GM19463 (cell line): Measurements from ENCODE around the gene COQ2.
A peak's percentile ranks its signal among the peaks of the same experiment; 100 is the strongest.
"Not testable (repeated sequence)": the region's sequence is repeated elsewhere in the genome, so short reads cannot be mapped to it uniquely, and the experiment has no call there.

Source experiments
- ATAC-seq: cut with Tn5 transposase; IDR thresholded peaks from one replicate; pipeline ENCODE4 v1.9.1; 2021; ENCODE audit warnings: mild to moderate bottlenecking, moderate library complexity; ENCODE audit not compliant: unreplicated experiment

COQ2 gene

DNA sequence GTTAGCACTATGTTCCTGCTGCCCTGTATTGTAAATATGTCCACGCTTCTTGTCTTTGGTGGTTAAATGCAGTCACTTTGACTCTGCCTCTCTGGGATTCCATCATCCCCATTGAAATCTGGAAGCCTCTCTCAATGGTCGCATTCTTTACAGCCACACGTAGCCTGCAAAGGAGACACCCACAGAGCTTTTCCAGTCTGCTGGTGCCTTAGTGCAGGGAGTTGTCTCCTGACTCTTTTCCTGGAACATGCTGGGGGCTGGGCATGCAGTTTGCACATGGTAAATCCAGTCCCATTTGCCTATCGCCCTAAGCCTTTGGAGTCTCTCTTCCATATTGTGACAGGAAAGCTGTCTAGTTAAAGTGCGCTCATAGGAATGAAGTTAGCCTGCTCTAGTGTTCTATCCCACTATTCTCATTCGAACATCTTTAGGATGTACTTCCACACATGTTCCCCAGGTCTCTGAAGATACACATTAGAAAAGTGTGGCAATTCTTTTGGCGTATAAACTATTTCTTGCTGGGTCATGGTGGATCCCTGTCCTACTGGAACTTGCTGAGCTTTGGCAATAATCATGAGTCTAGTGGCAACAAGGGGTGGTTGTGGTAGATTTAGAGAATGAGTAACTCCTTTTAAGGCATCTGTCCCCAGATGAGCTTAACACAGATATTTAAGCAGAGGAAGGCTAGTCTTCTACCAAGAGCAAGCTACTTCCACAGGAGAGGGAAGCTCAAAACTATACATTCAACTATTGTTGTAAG lies 33.7 kb downstream of the COQ2 start:
- no peak for ATAC-seq

- no peak for ATAC-seq
Observed at GRCh38 chr4:83248486-83248885, 36.1 kb downstream of the COQ2 start.

- no peak for ATAC-seq
Observed at GRCh38 chr4:83247415-83248357, 36.9 kb downstream of the COQ2 start.

DNA sequence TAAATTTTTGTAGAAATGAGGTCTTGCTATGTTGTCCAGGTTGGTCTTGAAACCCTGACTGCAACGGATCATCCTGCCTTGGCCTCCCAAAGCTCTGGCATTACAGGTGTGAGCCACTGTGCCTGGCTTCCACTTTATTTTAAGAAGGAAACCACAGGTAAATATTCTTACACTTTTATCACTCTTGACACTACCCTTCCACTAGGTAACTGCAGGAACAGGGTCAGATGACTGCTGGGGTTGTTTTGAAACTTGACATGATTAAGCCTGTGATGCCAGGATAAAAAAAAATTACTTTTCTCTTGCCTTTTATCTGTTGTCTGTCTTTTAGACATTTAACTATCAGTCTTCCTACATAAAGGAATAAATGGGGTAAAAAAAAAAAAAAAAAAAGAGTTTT lies 43.5 kb downstream of the COQ2 start:
- no peak for ATAC-seq

- peak; percentile 92 for ATAC-seq
Observed at GRCh38 chr4:83240379-83240875, 44.2 kb downstream of the COQ2 start.

DNA sequence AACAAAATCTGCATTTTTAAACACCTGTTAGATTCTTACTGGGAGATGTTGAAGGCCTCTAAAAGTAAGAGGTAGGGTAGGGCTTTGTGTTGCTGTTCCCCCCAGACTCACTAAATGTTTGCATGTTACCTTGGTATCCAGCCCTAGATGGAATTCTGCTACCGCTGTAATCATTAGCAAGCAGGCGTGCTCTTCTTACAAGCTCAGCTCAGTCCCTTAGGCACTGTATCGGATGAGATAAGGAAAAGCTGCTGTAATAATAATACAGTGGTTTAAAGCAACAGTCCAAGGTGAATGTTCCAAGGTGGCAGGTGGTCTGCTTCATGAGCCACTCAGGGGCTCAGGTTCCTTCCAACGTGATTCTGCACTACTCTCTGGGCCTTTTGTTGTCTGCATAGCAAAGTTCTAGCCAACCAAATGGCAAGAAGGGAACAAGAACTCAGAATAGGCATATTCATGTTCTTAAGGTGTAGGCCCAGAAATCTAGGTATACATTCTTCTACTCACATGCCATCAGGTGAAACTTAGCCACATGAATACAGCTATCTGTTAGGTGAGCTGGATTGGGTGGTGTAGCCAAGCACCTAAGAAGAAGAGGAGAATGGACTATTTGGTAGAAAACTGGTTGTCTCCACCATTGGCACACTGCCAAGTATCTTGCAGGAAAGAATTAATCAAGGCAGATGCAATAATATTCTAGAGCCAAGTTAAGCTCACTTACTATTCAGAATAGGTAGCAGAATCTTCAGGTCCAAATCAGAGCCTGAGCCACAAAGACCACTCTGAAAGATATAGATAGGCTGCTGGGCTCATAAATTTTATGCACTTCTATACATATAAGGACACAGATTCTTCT lies 46.0 kb downstream of the COQ2 start:
- ATAC-seq = no peak

DNA sequence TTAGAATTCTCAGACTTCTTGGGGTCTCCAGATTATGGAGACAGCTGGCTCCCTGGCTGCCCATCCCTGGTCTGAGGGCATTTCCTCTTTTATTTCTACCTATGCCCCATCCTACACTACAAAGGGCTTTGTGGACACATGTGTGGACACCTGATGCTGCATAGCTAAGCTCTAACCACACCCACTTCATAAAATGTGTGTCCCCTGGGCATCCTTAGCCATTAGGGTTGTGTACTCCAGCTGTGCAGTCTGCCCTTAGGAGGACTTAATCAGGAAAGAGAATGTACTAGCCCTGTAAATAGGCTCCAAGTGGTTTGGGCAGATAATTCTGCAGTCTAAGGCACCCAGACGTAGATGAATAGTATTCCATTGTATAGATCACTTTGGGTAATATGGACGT lies 47.0 kb downstream of the COQ2 start:
- ATAC-seq = no peak

DNA sequence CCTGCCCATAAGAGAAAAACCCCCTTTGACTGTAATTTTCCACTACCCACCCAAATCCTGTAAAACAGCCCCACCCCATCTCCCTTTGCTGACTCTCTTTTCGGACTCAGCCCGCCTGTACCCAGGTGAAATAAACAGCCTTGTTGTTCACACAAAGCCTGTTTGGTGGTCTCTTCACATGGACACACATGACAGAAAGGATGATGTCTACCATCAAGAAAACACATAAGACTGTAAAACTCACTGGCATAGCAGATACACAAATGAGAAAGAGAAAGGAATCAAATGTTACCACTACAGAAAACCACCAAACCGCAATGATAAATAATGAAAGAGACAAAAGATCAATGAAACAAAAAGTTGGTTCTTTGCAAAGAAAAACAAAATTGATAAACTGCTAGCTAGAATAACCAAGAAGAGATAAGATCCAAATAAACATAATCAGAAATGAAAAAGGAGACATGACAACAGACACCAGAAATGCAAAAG lies 48.9 kb downstream of the COQ2 start:
- not testable (repeated sequence) for ATAC-seq

- no peak for ATAC-seq
Observed at GRCh38 chr4:83234902-83235644, 49.5 kb downstream of the COQ2 start.

- not testable (repeated sequence) for ATAC-seq
Observed at GRCh38 chr4:83234387-83234786, 50.2 kb downstream of the COQ2 start.

GRCh38 chr4:83232082-83232481 lies 52.5 kb downstream of the COQ2 start:
- no peak for ATAC-seq

DNA sequence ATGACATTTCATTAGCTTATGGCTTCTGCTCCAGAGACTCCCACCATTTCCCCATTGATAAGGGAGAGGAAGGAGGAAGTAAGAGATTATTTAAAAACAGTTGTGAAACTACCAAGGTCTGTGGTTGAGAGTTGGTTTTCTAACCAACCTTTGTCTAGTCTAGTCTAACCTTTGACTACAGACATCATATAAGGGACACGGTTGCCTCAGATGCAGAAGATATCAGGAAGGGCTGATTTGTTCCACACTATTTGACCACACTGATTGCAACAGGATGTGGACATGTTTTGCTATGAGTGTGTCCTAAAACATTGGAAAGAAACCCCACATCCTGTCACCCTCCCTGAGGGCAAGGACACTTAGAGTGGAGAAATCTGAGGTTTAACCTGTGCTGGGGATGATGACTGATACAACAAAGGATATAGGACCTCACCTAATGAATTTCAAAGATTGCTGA lies 53.0 kb downstream of the COQ2 start:
- ATAC-seq = peak; percentile 71

- no peak for ATAC-seq
Observed at GRCh38 chr4:83230928-83231327, 53.7 kb downstream of the COQ2 start.

DNA sequence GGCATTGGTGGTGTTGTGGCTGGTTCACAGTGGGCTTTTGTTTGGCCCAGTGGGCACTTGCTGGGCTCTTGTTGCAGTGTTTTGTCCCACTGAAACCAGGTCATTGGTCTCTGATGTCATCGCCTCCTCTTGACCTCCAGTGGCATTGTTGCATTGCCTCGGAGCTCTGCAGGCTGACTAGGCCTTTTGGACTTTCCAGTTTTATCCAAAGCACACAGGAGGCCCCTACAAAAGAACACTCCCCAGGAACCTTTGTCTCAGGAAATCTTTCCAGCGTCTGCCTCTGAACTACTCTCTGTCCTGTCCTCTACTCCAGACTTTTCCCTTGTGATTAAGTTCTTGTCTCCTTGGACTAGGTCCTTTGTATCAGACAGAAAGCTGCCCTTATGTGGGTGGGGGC lies 54.8 kb downstream of the COQ2 start:
- no peak for ATAC-seq

DNA sequence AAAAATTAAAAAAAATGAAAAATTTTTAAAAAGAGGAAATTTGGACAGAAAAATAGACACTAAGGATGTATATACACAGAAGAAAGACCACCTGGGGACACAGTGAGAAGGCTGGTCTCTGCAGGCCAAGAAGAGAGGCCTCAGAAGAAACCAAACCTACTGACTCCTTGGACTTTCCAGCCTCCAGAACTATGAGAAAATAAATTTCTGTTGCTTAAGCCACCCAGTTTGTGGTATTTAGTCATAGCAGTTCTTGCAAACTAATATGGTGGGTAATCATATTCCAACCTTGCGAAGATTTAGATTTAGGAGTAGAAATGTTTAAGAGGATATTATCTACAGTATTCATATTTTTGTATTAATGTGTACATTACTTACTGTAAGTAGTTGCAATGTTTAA lies 56.4 kb downstream of the COQ2 start:
- ATAC-seq = no peak

GRCh38 chr4:83224502-83225197 lies 59.9 kb downstream of the COQ2 start:
- no peak for ATAC-seq

DNA sequence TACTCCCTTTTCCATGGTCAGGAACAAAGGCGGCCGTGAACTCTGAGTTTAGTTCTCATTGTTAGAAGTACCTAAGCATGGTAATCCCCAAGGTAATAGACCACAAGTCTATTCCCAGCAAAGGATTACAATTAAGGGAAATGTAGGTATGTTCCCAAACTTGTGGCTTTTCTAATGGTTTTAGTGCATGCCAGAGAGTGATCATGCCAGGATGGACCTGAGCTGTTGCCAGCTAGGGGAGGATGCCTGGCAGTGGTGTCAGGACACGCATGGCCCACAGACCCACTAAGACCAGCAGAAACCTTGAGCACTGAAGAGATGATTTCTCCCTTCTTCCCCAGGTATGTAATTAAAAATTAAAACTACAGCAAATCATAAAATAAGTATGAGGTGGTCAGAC lies 60.8 kb downstream of the COQ2 start:
- no peak for ATAC-seq

- peak; percentile 30 for ATAC-seq
Observed at GRCh38 chr4:83221897-83222441, 62.6 kb downstream of the COQ2 start.
